Endodermal cell (in vitro differentiated cells): ENCODE results near the gene ATP1B4. TPM values are rescaled to one million over a fixed set of nuclear protein-coding genes. Genes with fewer than 3 reads are reported as not detected.

ENCODE experiments used
- DNase-seq: peaks from one replicate; pipeline ENCODE4 v3.0.0-alpha.2; 2017
- H3K27ac ChIP-seq: 2 replicates; pipeline ENCODE4 v1.5.1; 2013; ENCODE audit warnings: mild to moderate bottlenecking, low read depth, low read length, moderate library complexity
- H3K27me3 ChIP-seq: 2 replicates; pipeline ENCODE4 v1.6.1; 2013; ENCODE audit warnings: mild to moderate bottlenecking, low read length, moderate library complexity; ENCODE audit not compliant: insufficient read depth, control insufficient read depth, poor library complexity, severe bottlenecking
- H3K36me3 ChIP-seq: 2 replicates; pipeline ENCODE4 v1.7.0; 2013; ENCODE audit warnings: mild to moderate bottlenecking, low read length, moderate library complexity; ENCODE audit not compliant: control insufficient read depth, insufficient read depth
- H3K4me1 ChIP-seq: one replicate; pipeline ENCODE4 v1.7.0; 2013; ENCODE audit warnings: low read length; ENCODE audit not compliant: control insufficient read depth, insufficient read depth
- H3K4me3 ChIP-seq: 2 replicates; pipeline ENCODE4 v1.5.1; 2013; ENCODE audit warnings: mild to moderate bottlenecking, low read length, moderate library complexity
- H3K9ac ChIP-seq: 2 replicates; pipeline ENCODE4 v1.6.1; 2013; ENCODE audit warnings: mild to moderate bottlenecking, low read length, moderate library complexity; ENCODE audit not compliant: poor library complexity, severe bottlenecking; ENCODE audit errors: extremely low read depth
- H3K9me3 ChIP-seq: 2 replicates; pipeline ENCODE4 v1.6.1; 2013; ENCODE audit warnings: mild to moderate bottlenecking, low read length, moderate library complexity; ENCODE audit not compliant: control insufficient read depth
- H3K27ac Mint-ChIP-seq: 2 replicates; pipeline ENCODE4 v1.8.0; 2020; ENCODE audit warnings: mixed read lengths
- H3K27me3 Mint-ChIP-seq: 2 replicates; pipeline ENCODE4 v1.8.0; 2021; ENCODE audit warnings: mild to moderate bottlenecking, mixed read lengths; ENCODE audit not compliant: insufficient read depth
- H3K36me3 Mint-ChIP-seq: 2 replicates; pipeline ENCODE4 v1.8.0; 2020; ENCODE audit warnings: low read depth, mixed read lengths
- H3K4me1 Mint-ChIP-seq: 2 replicates; pipeline ENCODE4 v1.8.0; 2020; ENCODE audit warnings: mixed read lengths
- H3K4me3 Mint-ChIP-seq: 2 replicates; pipeline ENCODE4 v1.8.0; 2020; ENCODE audit warnings: mild to moderate bottlenecking, moderate library complexity, mixed read lengths
- H3K9me3 Mint-ChIP-seq: 2 replicates; pipeline ENCODE4 v1.8.0; 2020; ENCODE audit warnings: mild to moderate bottlenecking, mixed read lengths
- CTCF ChIP-seq: fragments of 200-600 bp; sonication (generic); conservative IDR thresholded peaks from 2 replicates; pipeline ENCODE4 v1.5.0; 2021; ENCODE audit warnings: antibody characterized with exemption, mild to moderate bottlenecking
- WGBS, 2 experiments: methylation state at CpG; one replicate each; pipeline versions ENCODE4 v1.1.5 to v1.1.7; 2013; ENCODE audit warnings: missing lambda C conversion rate in 2 of 2, mixed read lengths in 1 of 2; ENCODE audit not compliant: insufficient coverage in 1 of 2, insufficient read length in 1 of 2; 5-methylcytosine and 5-hydroxymethylcytosine counted together
- total RNA-seq, 2 donors: library from RNA; stranded (reverse); fragmentation: NEBNext Ultra II Directional in 1 of 2; extraction: Animal tissue kit (Norgen Biotek cat#: 25700) in 1 of 2; gene quantifications; 2 replicates in 1 of 2; 3 replicates in 1 of 2; pipeline ENCODE4 v1.2.1, GENCODE V29; 2021

ATP1B4 gene
- total RNA-seq, 2 donors from 2014 or later, result not detected

- H3K9me3 Mint-ChIP-seq, result peaks cover 31% of the 10 kb centered on the region
- no peak for TF ChIP-seq CTCF
- Histone ChIP-seq H3K9me3 (no peaks in the 10 kb centered on the region), H3K27me3 (no peaks in the 10 kb centered on the region), H3K9ac (no peak overlapping the region), H3K27ac (no peak overlapping the region), H3K4me3 (no peak overlapping the region), H3K4me1 (no peaks in the 10 kb centered on the region), H3K36me3 (no peaks in the 10 kb centered on the region)
- no peak for DNase-seq
- H3K4me1 Mint-ChIP-seq, result peaks cover 20% of the 10 kb centered on the region
- no peaks in the 10 kb centered on the region for H3K36me3 Mint-ChIP-seq
- no peak overlapping the region for H3K4me3 Mint-ChIP-seq
- H3K27me3 Mint-ChIP-seq, result no peaks in the 10 kb centered on the region
- H3K27ac Mint-ChIP-seq, result no peak overlapping the region
These were observed 64.7 kb downstream of the ATP1B4 start for GRCh38 chrX:120426599-120426998.

GRCh38 chrX:120428309-120428708 is 66.4 kb downstream of the ATP1B4 start:
- H3K36me3 Mint-ChIP-seq, result no peaks in the 10 kb centered on the region
- H3K4me3 ChIP-seq, result peak overlapping the region; percentile 62
- no peak overlapping the region for H3K27ac Mint-ChIP-seq
- TF ChIP-seq CTCF, result no peak
- WGBS, 2 experiments, result 11 to 75% methylated on average over 1 to 2 of the region's 2 CpGs
- no peaks in the 10 kb centered on the region for H3K4me1 ChIP-seq
- H3K4me1 Mint-ChIP-seq, result peaks cover 20% of the 10 kb centered on the region
- no peaks in the 10 kb centered on the region for H3K36me3 ChIP-seq
- H3K9me3 ChIP-seq, result no peaks in the 10 kb centered on the region
- no peak overlapping the region for H3K9ac ChIP-seq
- no peaks in the 10 kb centered on the region for H3K27me3 Mint-ChIP-seq
- no peaks in the 10 kb centered on the region for H3K27me3 ChIP-seq
- no peak for DNase-seq
- H3K4me3 Mint-ChIP-seq, result no peak overlapping the region
- peaks cover 42% of the 10 kb centered on the region for H3K9me3 Mint-ChIP-seq
- H3K27ac ChIP-seq, result no peak overlapping the region

- WGBS, 2 experiments, result 100% methylated on average over 1 of the region's 2 CpGs; no CpG with 5 or more reads in 1 of the 2 experiments
- TF ChIP-seq CTCF, result no peak
These were observed 68.1 kb downstream of the ATP1B4 start for GRCh38 chrX:120429776-120430540.

More at GRCh38 chrX:120429776-120430540, 68.1 kb downstream of the ATP1B4 start:
- Mint-ChIP-seq H3K27ac (no peak overlapping the region), H3K4me1 (peaks cover 20% of the 10 kb centered on the region), H3K9me3 (peaks cover 39% of the 10 kb centered on the region), H3K36me3 (no peaks in the 10 kb centered on the region), H3K4me3 (no peak overlapping the region), H3K27me3 (no peaks in the 10 kb centered on the region)
- DNase-seq, result no peak
- Histone ChIP-seq H3K27me3 (no peaks in the 10 kb centered on the region), H3K4me1 (no peaks in the 10 kb centered on the region), H3K4me3 (no peak overlapping the region), H3K9ac (no peak overlapping the region), H3K9me3 (no peaks in the 10 kb centered on the region), H3K36me3 (no peaks in the 10 kb centered on the region), H3K27ac (no peak overlapping the region)

Other genes with a start within 250 kb of the ATP1B4 start
- under 1 TPM; 0.37 to 0.46 TPM for gene RHOXF1, start 246.2 kb upstream of the ATP1B4 start, total RNA-seq
- gene RHOXF2, start 203.5 kb upstream of the ATP1B4 start, total RNA-seq, result not detected
- 10 to 100 TPM; 19.0 to 19.2 TPM for gene ZBTB33, start 111.3 kb upstream of the ATP1B4 start, total RNA-seq
- under 1 TPM; 0.22 to 0.35 TPM for gene TMEM255A, start 50.6 kb upstream of the ATP1B4 start, total RNA-seq
- 10 to 100 TPM; 33.5 to 34.7 TPM for gene LAMP2, start 107.2 kb downstream of the ATP1B4 start, total RNA-seq
- gene CUL4B, start 198.9 kb downstream of the ATP1B4 start, total RNA-seq, result 10 to 100 TPM; 47.7 to 51.8 TPM
- 10 to 100 TPM; 24.0 to 27.3 TPM for gene MCTS1, start 242.0 kb downstream of the ATP1B4 start, total RNA-seq